Dedifferentiated amniotic fluid mesenchymal stem cell (primary cell): ENCODE data around the gene SLC26A8.
"Not testable (repeated sequence)": the region's sequence is repeated elsewhere in the genome, so short reads cannot be mapped to it uniquely, and the experiment has no call there.

ENCODE experiments used
- DNase-seq: peaks from one replicate; pipeline ENCODE4 v3.0.0-alpha.2; 2016; ENCODE audit errors: extremely low spot score

SLC26A8 gene

GRCh38 chr6:35914536-35914935 lies 109.9 kb downstream of the SLC26A8 start:
- DNase-seq: no peak

GRCh38 chr6:35911871-35912653 lies 112.4 kb downstream of the SLC26A8 start:
- no peak for DNase-seq

GRCh38 chr6:35909571-35909970 lies 114.9 kb downstream of the SLC26A8 start:
- DNase-seq: not testable (repeated sequence)

GRCh38 chr6:35908753-35909401 lies 115.6 kb downstream of the SLC26A8 start:
- not testable (repeated sequence) for DNase-seq

GRCh38 chr6:35907750-35908149 lies 116.7 kb downstream of the SLC26A8 start:
- no peak for DNase-seq

GRCh38 chr6:35906499-35906846 lies 118.0 kb downstream of the SLC26A8 start:
- DNase-seq: no peak

- DNase-seq: no peak
Measured at GRCh38 chr6:35905841-35906498, 118.5 kb downstream of the SLC26A8 start.

- no peak for DNase-seq
Measured at GRCh38 chr6:35905141-35905785, 119.2 kb downstream of the SLC26A8 start.

- no peak for DNase-seq
Measured at GRCh38 chr6:35903679-35904078, 120.8 kb downstream of the SLC26A8 start.

- no peak for DNase-seq
Measured at GRCh38 chr6:35900448-35900847, 124.0 kb downstream of the SLC26A8 start.

GRCh38 chr6:35898003-35898402 lies 126.4 kb downstream of the SLC26A8 start:
- no peak for DNase-seq

GRCh38 chr6:35897486-35897885 lies 127.0 kb downstream of the SLC26A8 start:
- DNase-seq: no peak

GRCh38 chr6:35897036-35897435 lies 127.4 kb downstream of the SLC26A8 start:
- DNase-seq: no peak

- DNase-seq: no peak
Measured at GRCh38 chr6:35896228-35896627, 128.2 kb downstream of the SLC26A8 start.

- no peak for DNase-seq
Measured at GRCh38 chr6:35895560-35895959, 128.9 kb downstream of the SLC26A8 start.

- DNase-seq: no peak
Measured at GRCh38 chr6:35894776-35895175, 129.7 kb downstream of the SLC26A8 start.
